ENCODE results near the gene RNF146.

DNA sequence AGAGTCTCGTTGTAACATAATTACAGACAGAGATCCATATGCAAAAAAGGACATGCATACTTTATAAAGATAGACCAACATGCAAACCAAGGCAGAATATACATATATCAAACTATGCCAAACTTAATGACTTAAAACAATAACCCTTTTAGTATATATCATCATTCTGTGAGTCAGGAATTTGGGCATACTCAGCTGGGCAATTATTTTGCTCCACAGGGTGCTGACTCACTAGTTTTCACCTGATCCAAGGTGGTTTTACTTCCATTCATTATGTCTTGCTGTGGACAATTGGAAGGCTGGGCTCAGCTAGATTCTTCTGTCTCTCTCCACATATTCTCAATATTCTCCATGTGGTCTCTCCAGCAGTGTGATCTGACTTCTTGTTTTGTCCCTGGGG lies 41.2 kb upstream of the RNF146 start:
- TF ChIP-seq POLR2A (IDR thresholded peaks at IDR 0.05): no peak
- TF ChIP-seq, protein P1, sequence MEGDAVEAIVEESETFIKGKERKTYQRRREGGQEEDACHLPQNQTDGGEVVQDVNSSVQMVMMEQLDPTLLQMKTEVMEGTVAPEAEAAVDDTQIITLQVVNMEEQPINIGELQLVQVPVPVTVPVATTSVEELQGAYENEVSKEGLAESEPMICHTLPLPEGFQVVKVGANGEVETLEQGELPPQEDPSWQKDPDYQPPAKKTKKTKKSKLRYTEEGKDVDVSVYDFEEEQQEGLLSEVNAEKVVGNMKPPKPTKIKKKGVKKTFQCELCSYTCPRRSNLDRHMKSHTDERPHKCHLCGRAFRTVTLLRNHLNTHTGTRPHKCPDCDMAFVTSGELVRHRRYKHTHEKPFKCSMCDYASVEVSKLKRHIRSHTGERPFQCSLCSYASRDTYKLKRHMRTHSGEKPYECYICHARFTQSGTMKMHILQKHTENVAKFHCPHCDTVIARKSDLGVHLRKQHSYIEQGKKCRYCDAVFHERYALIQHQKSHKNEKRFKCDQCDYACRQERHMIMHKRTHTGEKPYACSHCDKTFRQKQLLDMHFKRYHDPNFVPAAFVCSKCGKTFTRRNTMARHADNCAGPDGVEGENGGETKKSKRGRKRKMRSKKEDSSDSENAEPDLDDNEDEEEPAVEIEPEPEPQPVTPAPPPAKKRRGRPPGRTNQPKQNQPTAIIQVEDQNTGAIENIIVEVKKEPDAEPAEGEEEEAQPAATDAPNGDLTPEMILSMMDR (IDR thresholded peaks at IDR 0.05): no peak

Measured in thyroid gland (tissue), 4 donors.